NCI-H2196 treated with DMSO at 0.1 percent for 48 hours (cell line): ENCODE results near the gene TINAG.

Experiments used
- DNase-seq: peaks from one replicate; lab custom pipeline; 2025; ENCODE audit not compliant: unreplicated experiment; lab: John Stamatoyannopoulos, UW

The TINAG gene

GRCh38 chr6:54426995-54427394, 118.8 kb downstream of the TINAG start:
- no peak for DNase-seq

- no peak for DNase-seq
Observed at GRCh38 chr6:54427396-54427937, 119.2 kb downstream of the TINAG start.

GRCh38 chr6:54428431-54428830, 120.2 kb downstream of the TINAG start:
- no peak for DNase-seq

- no peak for DNase-seq
Observed at GRCh38 chr6:54431466-54431865, 123.2 kb downstream of the TINAG start.
